Right atrium auricular region (tissue), 2 donors: ENCODE results near the gene SETMAR. TPM values are rescaled to one million over a fixed set of nuclear protein-coding genes. Genes with fewer than 3 reads are reported as not detected.

ENCODE experiments used
- DNase-seq: peaks from one replicate; pipeline ENCODE4 v3.0.0-alpha.2; 2019; ENCODE audit warnings: low spot score
- H3K27ac ChIP-seq, 2 donors: fragments of 200-600 bp; sonication (generic); 1 replicate in 1 of 2; 2 replicates in 1 of 2; pipeline ENCODE4 v1.5.1; 2016 to 2019
- H3K27me3 ChIP-seq, 2 donors: fragments of 200-600 bp; sonication (generic); one replicate each; pipeline versions ENCODE4 v1.5.1 to v1.6.0; 2017 to 2019
- H3K36me3 ChIP-seq: fragments of 200-600 bp; sonication (generic); one replicate; pipeline ENCODE4 v1.5.1; 2016
- H3K4me1 ChIP-seq, 2 donors: fragments of 200-600 bp; sonication (generic); one replicate each; pipeline versions ENCODE4 v1.5.1 to v1.6.0; 2017 to 2019
- H3K4me3 ChIP-seq, 2 donors: fragments of 200-600 bp; sonication (generic); 1 replicate in 1 of 2; 2 replicates in 1 of 2; pipeline ENCODE4 v1.5.1; 2017 to 2019; ENCODE audit warnings: mild to moderate bottlenecking in 1 of 2, moderate library complexity in 1 of 2
- H3K9me3 ChIP-seq, 2 donors: fragments of 200-600 bp; sonication (generic); one replicate each; pipeline ENCODE4 v1.5.1; 2019
- total RNA-seq, 2 donors: library from RNA; depleted of rRNA; stranded (reverse); fragments of >200 nt; gene quantifications; one replicate each; pipeline ENCODE4 v1.1.0, GENCODE V29; 2016
- TF ChIP-seq, protein P1 (sequence below), 2 donors: fragments of 200-600 bp; sonication (generic); IDR thresholded peaks; one replicate each; pipeline ENCODE4 v1.5.1; 2019; ENCODE audit warnings: antibody characterized with exemption in 2 of 2

The SETMAR gene
- total RNA-seq, 2 donors from 2014 or later, result 13.5 to 18.5 TPM

GRCh38 chr3:4332111-4332510 lies 28.9 kb downstream of the SETMAR start:
- TF ChIP-seq, protein P1, sequence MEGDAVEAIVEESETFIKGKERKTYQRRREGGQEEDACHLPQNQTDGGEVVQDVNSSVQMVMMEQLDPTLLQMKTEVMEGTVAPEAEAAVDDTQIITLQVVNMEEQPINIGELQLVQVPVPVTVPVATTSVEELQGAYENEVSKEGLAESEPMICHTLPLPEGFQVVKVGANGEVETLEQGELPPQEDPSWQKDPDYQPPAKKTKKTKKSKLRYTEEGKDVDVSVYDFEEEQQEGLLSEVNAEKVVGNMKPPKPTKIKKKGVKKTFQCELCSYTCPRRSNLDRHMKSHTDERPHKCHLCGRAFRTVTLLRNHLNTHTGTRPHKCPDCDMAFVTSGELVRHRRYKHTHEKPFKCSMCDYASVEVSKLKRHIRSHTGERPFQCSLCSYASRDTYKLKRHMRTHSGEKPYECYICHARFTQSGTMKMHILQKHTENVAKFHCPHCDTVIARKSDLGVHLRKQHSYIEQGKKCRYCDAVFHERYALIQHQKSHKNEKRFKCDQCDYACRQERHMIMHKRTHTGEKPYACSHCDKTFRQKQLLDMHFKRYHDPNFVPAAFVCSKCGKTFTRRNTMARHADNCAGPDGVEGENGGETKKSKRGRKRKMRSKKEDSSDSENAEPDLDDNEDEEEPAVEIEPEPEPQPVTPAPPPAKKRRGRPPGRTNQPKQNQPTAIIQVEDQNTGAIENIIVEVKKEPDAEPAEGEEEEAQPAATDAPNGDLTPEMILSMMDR (IDR thresholded peaks at IDR 0.05), result no peak
- no peaks in the 10 kb centered on the region for H3K9me3 ChIP-seq
- H3K4me3 ChIP-seq, result no peak overlapping the region
- no peaks in the 10 kb centered on the region for H3K36me3 ChIP-seq
- H3K27ac ChIP-seq, result no peak overlapping the region
- no peaks in the 10 kb centered on the region for H3K4me1 ChIP-seq
- DNase-seq, result no peak
- no peaks in the 10 kb centered on the region for H3K27me3 ChIP-seq

DNA sequence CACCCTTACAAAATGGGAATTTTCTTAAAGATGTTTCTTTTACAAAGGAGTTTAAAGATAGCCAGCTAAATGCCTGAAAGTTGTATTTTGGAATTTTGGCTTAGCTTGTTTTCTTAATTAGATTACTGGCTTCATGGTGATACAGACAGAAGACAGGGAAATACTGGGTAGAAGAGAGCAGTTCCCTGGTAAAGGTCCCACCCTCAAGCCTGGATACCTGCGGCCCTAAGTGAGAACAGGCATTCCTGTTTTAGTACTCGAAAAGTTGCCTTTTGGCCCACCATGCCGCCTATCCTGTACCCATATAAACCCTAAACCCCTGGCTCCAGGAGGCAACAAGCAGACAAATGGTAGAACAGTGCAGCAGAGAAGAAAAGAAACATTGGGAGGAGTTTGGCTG lies 29.4 kb downstream of the SETMAR start:
- TF ChIP-seq, protein P1 (IDR thresholded peaks at IDR 0.05), result no peak
- Histone ChIP-seq H3K36me3 (no peaks in the 10 kb centered on the region), H3K27me3 (no peaks in the 10 kb centered on the region), H3K4me3 (no peak overlapping the region), H3K9me3 (no peaks in the 10 kb centered on the region), H3K4me1 (no peaks in the 10 kb centered on the region), H3K27ac (no peak overlapping the region)
- DNase-seq, result no peak

GRCh38 chr3:4332991-4333390 lies 29.8 kb downstream of the SETMAR start:
- H3K36me3 ChIP-seq, result no peaks in the 10 kb centered on the region
- DNase-seq, result no peak
- no peaks in the 10 kb centered on the region for H3K27me3 ChIP-seq
- no peaks in the 10 kb centered on the region for H3K9me3 ChIP-seq
- TF ChIP-seq, protein P1 (IDR thresholded peaks at IDR 0.05), result no peak
- H3K4me1 ChIP-seq, result no peaks in the 10 kb centered on the region
- no peak overlapping the region for H3K4me3 ChIP-seq
- no peak overlapping the region for H3K27ac ChIP-seq

GRCh38 chr3:4334548-4334947 lies 31.4 kb downstream of the SETMAR start:
- Histone ChIP-seq H3K4me3 (no peak overlapping the region), H3K36me3 (no peaks in the 10 kb centered on the region), H3K27ac (no peak overlapping the region), H3K4me1 (no peaks in the 10 kb centered on the region), H3K9me3 (no peaks in the 10 kb centered on the region), H3K27me3 (no peaks in the 10 kb centered on the region)
- TF ChIP-seq, protein P1 (IDR thresholded peaks at IDR 0.05), result no peak
- DNase-seq, result no peak

- DNase-seq, result no peak
- TF ChIP-seq, protein P1 (IDR thresholded peaks at IDR 0.05), result no peak
- Histone ChIP-seq H3K4me1 (peaks cover 0 to 10% of the 10 kb centered on the region in 2 donors), H3K9me3 (no peaks in the 10 kb centered on the region), H3K36me3 (no peaks in the 10 kb centered on the region), H3K4me3 (no peak overlapping the region), H3K27me3 (no peaks in the 10 kb centered on the region), H3K27ac (no peak overlapping the region)
These were observed 32.8 kb downstream of the SETMAR start for GRCh38 chr3:4335840-4336562.
